Testis (tissue), 3 donors: Measurements from ENCODE around the gene AASDH. TPM values are rescaled to one million over a fixed set of nuclear protein-coding genes. Genes with fewer than 3 reads are reported as not detected.

Experiments
- DNase-seq: peaks from one replicate; pipeline ENCODE4 v3.0.0-alpha.2; 2019
- H3K27ac ChIP-seq, 2 donors: fragments of 200-600 bp; sonication (generic); one replicate each; pipeline ENCODE4 v1.5.1; 2019
- H3K27me3 ChIP-seq: fragments of 200-600 bp; sonication (generic); one replicate; pipeline ENCODE4 v1.5.1; 2019
- H3K36me3 ChIP-seq: fragments of 200-600 bp; sonication (generic); one replicate; pipeline ENCODE4 v1.5.1; 2017; ENCODE audit warnings: low read depth; ENCODE audit errors: missing control alignments
- H3K4me1 ChIP-seq: fragments of 200-600 bp; sonication (generic); one replicate; pipeline ENCODE4 v1.5.1; 2019
- H3K4me3 ChIP-seq, 2 donors: fragments of 200-600 bp; sonication (generic); one replicate each; pipeline ENCODE4 v1.5.1; 2017 to 2019
- H3K9me3 ChIP-seq: fragments of 200-600 bp; sonication (generic); one replicate; pipeline ENCODE4 v1.5.1; 2017
- CTCF ChIP-seq, 3 experiments: fragments of 450-650 bp in 2 of 3; fragments of 200-600 bp in 1 of 3; sonication (generic) in 1 of 3; IDR thresholded peaks; one replicate each; pipeline ENCODE4 v1.5.1; 2016 to 2019; ENCODE audit warnings: antibody characterized with exemption in 3 of 3, mild to moderate bottlenecking in 2 of 3, moderate library complexity in 1 of 3
- POLR2A ChIP-seq: fragments of 450-650 bp; IDR thresholded peaks from one replicate; pipeline ENCODE4 v1.6.1; 2017; ENCODE audit warnings: antibody characterized with exemption, mild to moderate bottlenecking, moderate library complexity
- whole genome bisulfite sequencing, 2 donors: methylation state at CpG; one replicate each; pipeline ENCODE4 v1.1.5; 2018; 5-methylcytosine and 5-hydroxymethylcytosine counted together
- intact Hi-C: fragments of 100-400 bp; cut with DNase I; formaldehyde crosslinking; loops from one replicate; pipeline ENCODE4 v1.15.1; 2023; ENCODE audit warnings: low total_unique reads
- polyA plus RNA-seq: library from polyadenylated mRNA; stranded (reverse); fragments of 350-450 nt; fragmentation: Illumina TruSeq; extraction: RNeasy Lipid Tissue Mini Kit (QIAGEN cat#74804); gene quantifications from one replicate; pipeline ENCODE4 v1.2.3, GENCODE V29; 2014; ENCODE audit warnings: low read depth, low replicate concordance; ENCODE audit not compliant: insufficient read depth
- total RNA-seq, 2 donors: library from RNA; depleted of rRNA; stranded (reverse); fragments of >200 nt; gene quantifications; one replicate each; pipeline ENCODE4 v1.2.3, GENCODE V29; 2016

The AASDH gene
- total and polyA plus RNA-seq, 3 donors from 2014 or later = 7.8 to 19.5 (median 12.3) TPM

- TF ChIP-seq POLR2A = no peak
- TF ChIP-seq CTCF (IDR thresholded peaks at IDR 0.05) = peak; percentile 33 to 75 (median 56)
- WGBS, 2 donors = 62 to 65% methylated on average over 5 of the region's 5 CpGs
- peaks cover 6% of the 10 kb centered on the region for H3K4me1 ChIP-seq
- H3K27ac ChIP-seq = no peak overlapping the region
- H3K9me3 ChIP-seq = no peaks in the 10 kb centered on the region
- intact Hi-C loops = no loop called here
- no peaks in the 10 kb centered on the region for H3K27me3 ChIP-seq
- H3K36me3 ChIP-seq = no peaks in the 10 kb centered on the region
- no peak overlapping the region for H3K4me3 ChIP-seq
- peak; percentile 68 for DNase-seq
Observed at GRCh38 chr4:56424697-56425514, 37.6 kb upstream of the AASDH start.

GRCh38 chr4:56424176-56424575 is 36.9 kb upstream of the AASDH start:
- Histone ChIP-seq H3K4me3 (no peak overlapping the region), H3K9me3 (no peaks in the 10 kb centered on the region), H3K27me3 (no peaks in the 10 kb centered on the region), H3K4me1 (peaks cover 2% of the 10 kb centered on the region), H3K36me3 (no peaks in the 10 kb centered on the region), H3K27ac (no peak overlapping the region)
- DNase-seq = no peak
- no peak for TF ChIP-seq CTCF (IDR thresholded peaks at IDR 0.05)
- no peak for TF ChIP-seq POLR2A
- 84 to 89% methylated on average over 5 of the region's 5 CpGs for WGBS, 2 donors
- intact Hi-C loops = no loop called here

- no peak overlapping the region for H3K27ac ChIP-seq
- intact Hi-C loops = no loop called here
- no peaks in the 10 kb centered on the region for H3K9me3 ChIP-seq
- H3K36me3 ChIP-seq = no peaks in the 10 kb centered on the region
- TF ChIP-seq POLR2A (no peak), CTCF (IDR thresholded peaks at IDR 0.05) (no peak)
- H3K27me3 ChIP-seq = no peaks in the 10 kb centered on the region
- 84 to 89% methylated on average over 3 of the region's 3 CpGs for WGBS, 2 donors
- DNase-seq = no peak
- H3K4me1 ChIP-seq = no peaks in the 10 kb centered on the region
- H3K4me3 ChIP-seq = no peak overlapping the region
Observed at GRCh38 chr4:56417396-56417795, 30.1 kb upstream of the AASDH start.

GRCh38 chr4:56416349-56416748 is 29.1 kb upstream of the AASDH start:
- H3K27ac ChIP-seq = no peak overlapping the region
- H3K36me3 ChIP-seq = no peaks in the 10 kb centered on the region
- no peaks in the 10 kb centered on the region for H3K27me3 ChIP-seq
- WGBS, 2 donors = 80 to 84% methylated on average over 3 of the region's 3 CpGs
- no peak for TF ChIP-seq CTCF (IDR thresholded peaks at IDR 0.05)
- no peak for TF ChIP-seq POLR2A
- no peaks in the 10 kb centered on the region for H3K4me1 ChIP-seq
- no peaks in the 10 kb centered on the region for H3K9me3 ChIP-seq
- no peak for DNase-seq
- intact Hi-C loops = no loop called here
- H3K4me3 ChIP-seq = no peak overlapping the region
